Activated naive CD4-positive, alpha-beta T cell treated with anti-CD3 and anti-CD28 coated beads, Interleukin-2, amount 50 U/mL, for 72 hours (primary cell): ENCODE data around the gene ETHE1. TPM values are rescaled to one million over a fixed set of nuclear protein-coding genes. Genes with fewer than 3 reads are reported as not detected.
"Not testable (repeated sequence)": the region's sequence is repeated elsewhere in the genome, so short reads cannot be mapped to it uniquely, and the experiment has no call there.

ENCODE experiments used
- ATAC-seq, 2 donors: fragments of 150-1000 bp; cut with Tn5 transposase; 2 replicates each; pipeline ENCODE4 v1.10.0; 2021; ENCODE audit warnings: mild to moderate bottlenecking in 2 of 2, moderate library complexity in 2 of 2
- DNase-seq, 2 donors: peaks; one replicate each; pipeline ENCODE4 v3.0.0; 2021 to 2022; ENCODE audit warnings: low spot score in 2 of 2
- H3K27ac Mint-ChIP-seq, 2 donors: one replicate each; pipeline ENCODE4 v1.8.0; 2022; ENCODE audit warnings: mild to moderate bottlenecking in 2 of 2, mixed read lengths in 2 of 2
- H3K36me3 Mint-ChIP-seq, 2 donors: one replicate each; pipeline ENCODE4 v1.8.0; 2022; ENCODE audit warnings: mixed read lengths in 2 of 2
- H3K9me3 Mint-ChIP-seq, 2 donors: one replicate each; pipeline ENCODE4 v1.8.0; 2022; ENCODE audit warnings: mixed read lengths in 2 of 2
- total RNA-seq, 2 donors: library from RNA; stranded (reverse); gene quantifications; one replicate each; pipeline ENCODE4 v1.2.3, GENCODE V29; 2022

ETHE1 gene
- total RNA-seq, 2 donors from 2014 or later, result 88.0 to 89.2 TPM

DNA sequence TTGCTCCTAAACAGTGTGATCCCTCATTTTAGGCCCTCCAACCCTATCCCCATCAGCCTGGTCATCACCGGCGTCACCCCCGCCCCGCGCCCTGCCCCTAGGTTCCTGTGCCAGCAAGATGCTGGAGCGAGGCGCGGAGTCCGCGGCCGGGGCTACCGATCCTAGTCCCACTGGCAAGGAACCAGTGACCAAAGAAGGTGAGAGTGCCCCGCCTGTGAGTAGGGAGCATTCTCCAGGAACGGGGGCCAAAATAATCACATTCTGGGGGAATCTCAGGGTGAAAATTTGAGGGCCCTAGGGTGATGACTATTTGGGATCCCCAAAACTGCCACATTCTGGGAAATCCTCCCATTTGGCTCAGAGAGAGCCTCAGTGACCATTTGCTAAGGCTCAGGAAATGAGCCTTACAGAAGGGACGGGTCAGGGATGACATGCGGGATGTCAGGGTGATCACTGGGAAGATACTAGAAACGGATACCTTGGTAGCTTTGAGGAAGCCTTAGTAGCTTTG is 7.4 kb upstream of the ETHE1 start:
- Mint-ChIP-seq H3K36me3 (peaks cover 12 to 18% of the 10 kb centered on the region in 2 donors), H3K9me3 (peaks cover 4 to 9% of the 10 kb centered on the region in 2 donors), H3K27ac (peak overlapping the region in 1 of 2 donors; percentile 29)
- ATAC-seq, result no peak
- no peak for DNase-seq

DNA sequence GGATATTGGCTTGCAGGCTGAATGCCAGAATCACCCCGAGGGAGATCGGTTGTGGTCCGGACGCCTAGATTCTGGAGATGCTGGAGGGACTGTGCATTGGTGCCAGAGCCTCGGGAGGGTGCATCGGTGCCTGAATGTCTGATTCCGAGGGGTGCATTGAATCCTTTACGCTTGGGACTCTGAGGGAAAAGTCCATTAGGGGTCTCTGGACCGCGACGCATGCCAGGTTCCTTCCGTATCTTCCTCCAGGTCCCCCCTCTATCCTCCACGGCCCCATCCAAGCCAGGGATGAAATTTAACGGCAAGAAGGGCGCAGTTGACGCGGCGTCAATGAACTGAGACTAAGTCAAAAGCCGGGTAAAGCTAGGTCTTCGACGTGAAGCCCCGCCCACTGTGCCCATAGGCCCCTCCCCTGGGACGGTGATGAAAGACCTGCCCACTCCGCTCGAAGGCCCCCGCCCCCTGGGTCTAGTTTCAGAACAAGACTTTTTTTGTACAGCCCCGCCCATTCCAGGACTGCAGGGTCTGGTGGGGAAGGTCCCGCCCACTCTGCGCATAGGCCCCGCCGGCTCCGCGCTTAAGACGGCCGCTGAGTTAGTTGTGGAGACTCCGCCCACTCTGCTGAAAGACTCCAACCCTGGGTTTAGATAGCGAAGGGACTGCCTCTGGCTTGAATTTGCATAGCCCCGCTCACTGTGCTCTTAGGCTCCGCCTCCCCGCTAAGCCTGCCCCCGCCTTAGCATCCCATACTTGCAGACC is 6.7 kb upstream of the ETHE1 start:
- ATAC-seq (peak; percentile 82 to 85), DNase-seq (peak; percentile 92 to 99)
- peaks cover 6 to 12% of the 10 kb centered on the region in 2 donors for H3K36me3 Mint-ChIP-seq
- peak overlapping the region; percentile 86 to 99 for H3K27ac Mint-ChIP-seq
- H3K9me3 Mint-ChIP-seq, result peaks cover 0 to 5% of the 10 kb centered on the region in 2 donors

DNA sequence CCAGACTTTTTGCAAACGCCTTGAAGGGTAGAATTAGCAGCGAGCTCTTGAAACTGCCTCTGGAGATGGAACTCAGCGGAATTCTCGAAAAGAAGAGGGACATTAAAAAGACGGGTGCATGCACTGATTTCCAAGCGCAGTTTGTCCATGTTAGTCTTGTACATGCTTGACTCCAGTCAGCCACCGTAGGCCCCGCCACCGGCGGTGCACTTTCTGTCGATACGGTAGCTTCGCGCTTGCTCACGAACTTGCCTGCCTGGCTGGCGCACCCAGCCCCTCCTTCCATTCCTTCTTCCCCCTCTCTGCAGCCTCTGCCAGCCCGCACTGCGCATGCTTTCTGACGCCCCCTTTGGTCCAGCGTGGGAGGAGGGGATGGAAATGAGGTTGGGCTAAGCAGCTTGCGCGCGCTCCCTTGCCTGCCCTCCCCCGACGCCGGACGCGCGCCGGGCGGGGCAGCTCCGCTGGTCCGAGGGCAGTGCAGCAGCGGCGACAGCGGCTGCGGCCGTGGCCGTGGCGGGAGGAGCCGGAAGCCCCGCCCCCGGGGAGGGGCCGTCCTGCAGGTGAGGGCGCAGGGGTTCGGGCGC is 6.1 kb upstream of the ETHE1 start, which contains the start of gene ZNF575:
Gene ZNF575 (plus strand): TSS at position 227 of the 584 bp plus-strand sequence. CDS start 1,235 bp downstream, outside the sequence.
- Mint-ChIP-seq H3K27ac (peak within 1 kb of the TSS; percentile 86 to 99), H3K36me3 (peaks cover 0 to 5% of the 10 kb centered on the region in 2 donors), H3K9me3 (no peaks in the 10 kb centered on the region)
- ATAC-seq (peak; percentile 60 to 68), DNase-seq (peak; percentile 83 to 87)

DNA sequence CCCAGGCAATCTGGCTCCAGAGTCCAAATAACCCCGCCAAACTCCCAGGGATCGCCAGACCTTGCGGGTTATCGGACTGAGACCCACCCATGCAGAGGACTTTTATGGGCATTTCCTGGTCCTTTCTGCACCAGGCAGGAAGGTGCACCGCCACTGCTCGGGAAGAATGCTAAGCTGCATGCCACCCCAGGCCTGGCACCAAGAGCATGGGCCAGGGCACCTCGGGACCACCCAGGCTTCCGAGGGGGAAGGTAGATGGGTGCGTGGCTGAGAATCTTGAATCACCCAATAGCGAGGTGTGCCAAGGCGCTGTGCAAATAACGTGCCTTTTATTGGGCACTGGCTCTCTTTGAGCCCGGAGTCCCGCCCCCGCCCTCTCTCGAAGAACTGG is 5.6 kb upstream of the ETHE1 start:
- ATAC-seq (peak in 1 of 2 donors; percentile 34), DNase-seq (no peak)
- Mint-ChIP-seq H3K27ac (peak overlapping the region; percentile 86 to 88), H3K9me3 (no peaks in the 10 kb centered on the region), H3K36me3 (peaks cover 0 to 5% of the 10 kb centered on the region in 2 donors)

DNA sequence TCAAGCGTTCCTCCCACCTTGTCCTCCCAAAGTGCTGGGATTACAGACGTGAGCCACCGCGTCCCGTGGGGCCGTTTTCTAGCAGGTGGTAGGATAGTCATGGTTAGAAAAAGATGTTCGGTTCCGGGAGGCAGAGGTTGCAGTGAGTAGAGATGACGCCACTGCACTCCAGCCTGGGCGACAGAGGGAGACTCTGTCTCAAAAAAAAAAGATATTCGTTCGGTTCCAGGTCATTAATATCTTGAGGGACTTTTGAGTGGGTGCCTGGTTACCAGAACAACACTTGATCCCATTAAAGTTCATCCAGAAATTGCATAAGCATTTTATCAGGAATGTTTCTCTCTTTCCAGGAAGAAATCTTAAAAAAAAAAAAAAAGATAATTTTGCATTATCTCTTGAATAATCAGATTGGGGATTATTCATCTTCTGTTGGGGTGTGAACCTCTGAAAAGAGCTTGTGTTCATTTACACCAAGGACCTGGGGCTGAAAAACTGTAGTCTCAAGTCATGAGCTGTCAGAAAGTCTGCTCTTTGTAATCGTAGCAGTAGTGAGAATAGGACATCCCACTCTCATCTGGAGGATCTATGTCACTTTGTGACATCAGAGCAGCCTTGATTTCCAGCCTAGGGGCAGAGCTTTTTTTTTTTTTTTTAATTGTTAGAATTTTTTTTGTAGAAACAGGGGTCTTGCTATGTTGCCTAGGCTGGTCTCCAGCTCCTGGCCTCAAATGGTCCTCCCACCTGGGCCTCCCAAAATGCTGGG is 1.0 kb upstream of the ETHE1 start:
- H3K36me3 Mint-ChIP-seq, result peaks cover 1 to 10% of the 10 kb centered on the region in 2 donors
- DNase-seq (no peak), ATAC-seq (peak; percentile 16 to 27)
- H3K9me3 Mint-ChIP-seq, result no peaks in the 10 kb centered on the region
- peak overlapping the region in 1 of 2 donors; percentile 98 for H3K27ac Mint-ChIP-seq

- H3K36me3 Mint-ChIP-seq, result peaks cover 6 to 10% of the 10 kb centered on the region in 2 donors
- H3K9me3 Mint-ChIP-seq, result no peaks in the 10 kb centered on the region
- ATAC-seq (peak; percentile 12 to 13), DNase-seq (peak; percentile 47 to 59)
- H3K27ac Mint-ChIP-seq, result peak overlapping the region; percentile 89 to 98
Observed at GRCh38 chr19:43525836-43526771, 897 bp downstream of the ETHE1 start.

GRCh38 chr19:43524922-43525835 is 1.8 kb downstream of the ETHE1 start:
- Mint-ChIP-seq H3K27ac (peak overlapping the region; percentile 89 to 98), H3K9me3 (no peaks in the 10 kb centered on the region), H3K36me3 (peaks cover 6 to 10% of the 10 kb centered on the region in 2 donors)
- peak; percentile 42 to 69 for DNase-seq
- ATAC-seq, result peak; percentile 65 to 67

GRCh38 chr19:43523696-43524095 is 3.3 kb downstream of the ETHE1 start:
- not testable (repeated sequence) for H3K27ac Mint-ChIP-seq, ATAC-seq, H3K9me3 Mint-ChIP-seq, DNase-seq, H3K36me3 Mint-ChIP-seq

DNA sequence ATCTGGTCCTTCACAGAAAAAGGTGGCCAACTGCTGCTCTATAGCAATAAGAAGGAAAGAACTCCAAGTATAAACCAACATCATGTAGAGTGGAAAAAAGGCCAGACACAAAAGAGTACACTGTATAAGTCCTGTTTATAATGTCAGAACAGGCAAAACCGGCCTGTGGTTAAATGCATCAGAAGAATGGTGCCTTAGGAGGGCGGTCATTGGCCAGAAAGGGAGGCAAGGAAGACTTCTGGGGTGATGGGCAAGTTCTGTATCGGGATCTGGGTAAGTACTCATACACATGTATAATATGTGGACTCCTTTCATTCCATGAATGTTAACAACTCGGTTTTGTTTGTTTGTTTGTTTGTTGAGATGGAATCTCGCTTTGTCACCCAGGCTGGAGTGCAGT is 4.1 kb downstream of the ETHE1 start:
- Mint-ChIP-seq H3K9me3 (no peaks in the 10 kb centered on the region), H3K27ac (peak overlapping the region; percentile 75), H3K36me3 (peaks cover 6 to 10% of the 10 kb centered on the region in 2 donors)
- no peak for ATAC-seq
- no peak for DNase-seq

- no peaks in the 10 kb centered on the region for H3K9me3 Mint-ChIP-seq
- peaks cover 0 to 6% of the 10 kb centered on the region in 2 donors for H3K36me3 Mint-ChIP-seq
- DNase-seq, result peak; percentile 80 to 86
- peak overlapping the region in 1 of 2 donors; percentile 13 for H3K27ac Mint-ChIP-seq
- ATAC-seq, result peak; percentile 99 to 100
Observed at GRCh38 chr19:43519436-43520088, 7.4 kb downstream of the ETHE1 start.

- peaks cover 0 to 5% of the 10 kb centered on the region in 2 donors for H3K36me3 Mint-ChIP-seq
- ATAC-seq (no peak), DNase-seq (no peak)
- H3K27ac Mint-ChIP-seq, result peak overlapping the region in 1 of 2 donors; percentile 86
- no peaks in the 10 kb centered on the region for H3K9me3 Mint-ChIP-seq
Observed at GRCh38 chr19:43518051-43518450, 8.9 kb downstream of the ETHE1 start.

GRCh38 chr19:43512399-43512798 is 14.6 kb downstream of the ETHE1 start:
- H3K36me3 Mint-ChIP-seq, result peaks cover 5 to 12% of the 10 kb centered on the region in 2 donors
- not testable (repeated sequence) for H3K9me3 Mint-ChIP-seq, DNase-seq, ATAC-seq, H3K27ac Mint-ChIP-seq

- H3K36me3 Mint-ChIP-seq, result peaks cover 5 to 13% of the 10 kb centered on the region in 2 donors
- ATAC-seq, result no peak
Observed at GRCh38 chr19:43511324-43511723, 15.7 kb downstream of the ETHE1 start.

DNA sequence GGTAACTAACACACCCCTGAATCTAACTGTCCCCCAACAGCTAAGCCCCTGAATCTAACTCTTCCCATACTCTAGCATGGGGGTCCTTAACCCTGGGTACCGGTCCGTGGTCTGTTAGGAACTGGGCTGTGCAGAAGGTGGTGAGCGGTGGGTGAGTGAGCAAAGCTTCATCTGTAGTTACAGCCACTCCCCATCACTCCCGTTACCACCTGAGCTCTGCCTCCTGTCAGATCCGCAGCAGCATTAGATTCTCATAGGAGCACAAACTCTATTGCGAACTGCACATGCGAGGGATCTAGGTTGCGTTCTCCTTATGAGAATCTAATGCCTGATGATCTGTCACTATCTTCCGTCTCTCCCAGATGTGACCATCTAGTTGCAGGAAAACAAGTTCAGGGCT is 16.3 kb downstream of the ETHE1 start:
- Mint-ChIP-seq H3K36me3 (peaks cover 5 to 19% of the 10 kb centered on the region in 2 donors), H3K27ac (no peak overlapping the region), H3K9me3 (no peaks in the 10 kb centered on the region)
- ATAC-seq (no peak), DNase-seq (no peak)

More at GRCh38 chr19:43511324-43511723, 15.7 kb downstream of the ETHE1 start:
- H3K27ac Mint-ChIP-seq, result no peak overlapping the region
- DNase-seq, result no peak
- H3K9me3 Mint-ChIP-seq, result no peaks in the 10 kb centered on the region
